H1 (cell line): ENCODE data around the gene FBXO5. TPM values are rescaled to one million over a fixed set of nuclear protein-coding genes. Genes with fewer than 3 reads are reported as not detected.

Experiments used
- CTCF ChIA-PET: fragments of 300-600 bp; sonication (Branson Sonifier 250); formaldehyde crosslinking; loops from one replicate; lab custom pipeline; 2021; ENCODE audit not compliant: partially characterized antibody; lab: Charles Lee
- POLR2A ChIA-PET: fragments of 300-600 bp; sonication (Branson Sonifier 250); formaldehyde crosslinking; loops from one replicate; lab custom pipeline; 2021; ENCODE audit warnings: inconsistent platforms; ENCODE audit not compliant: partially characterized antibody; lab: Charles Lee
- DNase-seq, 2 experiments: peaks; one replicate each; pipeline versions ENCODE4 v3.0.0 to v3.0.0-alpha.2; 2010 to 2022; ENCODE audit warnings: low spot score in 2 of 2, low read depth in 1 of 2, mixed read lengths in 1 of 2
- FAIRE-seq: peaks from 2 replicates; lab custom pipeline; 2011; peaks lifted over from hg19 to GRCh38; lab: Jason Lieb, UNC
- H2AFZ ChIP-seq: 2 replicates; pipeline ENCODE4 v1.8.1; 2012; ENCODE audit warnings: low read length, inconsistent platforms
- H2AK5ac ChIP-seq: 2 replicates; pipeline ENCODE4 v1.6.1; 2013; ENCODE audit warnings: low read depth, low read length
- H2BK120ac ChIP-seq: replicated peaks from 2 replicates; pipeline ENCODE3; 2013; ENCODE audit warnings: low read depth, low read length, inconsistent platforms
- H2BK12ac ChIP-seq: 2 replicates; pipeline ENCODE4 v1.6.1; 2013; ENCODE audit warnings: low read depth, low read length
- H2BK15ac ChIP-seq: 2 replicates; pipeline ENCODE4 v1.6.1; 2013; ENCODE audit warnings: low read length
- H2BK20ac ChIP-seq: 2 replicates; pipeline ENCODE4 v1.6.1; 2013; ENCODE audit warnings: low read length
- H2BK5ac ChIP-seq: 2 replicates; pipeline ENCODE4 v1.6.1; 2013; ENCODE audit warnings: low read depth, low read length
- H3K14ac ChIP-seq: 2 replicates; pipeline ENCODE4 v1.6.1; 2013; ENCODE audit warnings: inconsistent platforms; ENCODE audit not compliant: insufficient read length
- H3K18ac ChIP-seq: 2 replicates; pipeline ENCODE4 v1.6.1; 2013; ENCODE audit warnings: low read length; ENCODE audit errors: extremely low read depth
- H3K23ac ChIP-seq: 2 replicates; pipeline ENCODE4 v1.6.1; 2013; ENCODE audit warnings: inconsistent platforms; ENCODE audit not compliant: insufficient read length
- H3K23me2 ChIP-seq: 2 replicates; pipeline ENCODE4 v1.6.1; 2013; ENCODE audit warnings: low read depth, low read length
- H3K27ac ChIP-seq: 2 replicates; pipeline ENCODE4 v1.6.1; 2011; ENCODE audit warnings: low read depth, low read length, inconsistent platforms
- H3K27me3 ChIP-seq, 4 experiments: replicated peaks in 1 of 4; 1 replicate in 1 of 4; 2 replicates in 3 of 4; pipeline versions ENCODE4 v1.6.1 to v1.8.1; 2011 to 2013; ENCODE audit warnings: low read length in 3 of 4, mild to moderate bottlenecking in 3 of 4, inconsistent platforms in 2 of 4, mixed read lengths in 2 of 4, moderate library complexity in 1 of 4; ENCODE audit not compliant: control insufficient read depth in 3 of 4, insufficient read depth in 3 of 4; ENCODE audit errors: extremely low read depth in 1 of 4
- H3K36me3 ChIP-seq, 4 experiments: 2 replicates each; pipeline versions ENCODE4 v1.6.1 to v1.8.1; 2011 to 2013; ENCODE audit warnings: mild to moderate bottlenecking in 4 of 4, low read length in 3 of 4, moderate library complexity in 2 of 4, control low read depth in 1 of 4, inconsistent platforms in 1 of 4; ENCODE audit not compliant: insufficient read depth in 4 of 4, control insufficient read depth in 2 of 4
- H3K4ac ChIP-seq: replicated peaks from 2 replicates; pipeline ENCODE3; 2013; ENCODE audit warnings: low read length, low read depth, mixed read lengths, inconsistent platforms; ENCODE audit not compliant: insufficient read length
- H3K4me1 ChIP-seq, 4 experiments: replicated peaks in 1 of 4; 1 replicate in 1 of 4; 2 replicates in 3 of 4; pipeline versions ENCODE4 v1.6.1 to v1.8.1; 2011 to 2013; ENCODE audit warnings: low read length in 3 of 4, inconsistent platforms in 2 of 4, mixed read lengths in 1 of 4; ENCODE audit not compliant: insufficient read depth in 4 of 4, control insufficient read depth in 3 of 4
- H3K4me2 ChIP-seq, 2 experiments: 2 replicates each; pipeline versions ENCODE4 v1.6.1 to v1.8.1; 2011 to 2013; ENCODE audit warnings: low read depth in 2 of 2, low read length in 2 of 2, control low read depth in 1 of 2, inconsistent platforms in 1 of 2, mild to moderate bottlenecking in 1 of 2; ENCODE audit not compliant: insufficient read depth in 1 of 2
- H3K4me3 ChIP-seq, 4 experiments: fragments of 200-600, 300-600 bp in 1 of 4; sonication (generic), shearing (Covaris generic), sonication (Bioruptor Twin) in 1 of 4; 2 replicates each; pipeline versions ENCODE4 v1.5.1 to v1.8.1; 2011 to 2016; ENCODE audit warnings: low read length in 4 of 4, low read depth in 3 of 4, control low read depth in 2 of 4, inconsistent platforms in 2 of 4, mild to moderate bottlenecking in 2 of 4, mixed read lengths in 1 of 4, moderate library complexity in 1 of 4; ENCODE audit not compliant: insufficient read depth in 2 of 4; ENCODE audit errors: extremely low read depth in 1 of 4
- H3K56ac ChIP-seq: replicated peaks from 2 replicates; pipeline ENCODE3; 2013; ENCODE audit warnings: low read depth, mild to moderate bottlenecking, mixed read lengths, low read length, inconsistent platforms; ENCODE audit not compliant: insufficient read length
- H3K79me1 ChIP-seq: 2 replicates; pipeline ENCODE4 v1.6.1; 2013; ENCODE audit warnings: low read depth, low read length, control low read depth
- H3K79me2 ChIP-seq, 2 experiments: 2 replicates each; pipeline versions ENCODE4 v1.6.1 to v1.8.1; 2012 to 2013; ENCODE audit warnings: low read length in 2 of 2, mild to moderate bottlenecking in 2 of 2, inconsistent platforms in 1 of 2; ENCODE audit not compliant: insufficient read depth in 2 of 2, control insufficient read depth in 1 of 2
- H3K9ac ChIP-seq, 4 experiments: replicated peaks in 1 of 4; 1 replicate in 1 of 4; 2 replicates in 3 of 4; pipeline versions ENCODE4 v1.6.1 to v1.8.1; 2011 to 2013; ENCODE audit warnings: low read depth in 3 of 4, low read length in 3 of 4, control low read depth in 2 of 4, mild to moderate bottlenecking in 2 of 4, moderate library complexity in 2 of 4, inconsistent platforms in 1 of 4; ENCODE audit errors: extremely low read depth in 1 of 4
- H3K9me3 ChIP-seq, 2 experiments: 2 replicates each; pipeline versions ENCODE4 v1.6.1 to v1.8.1; 2012 to 2013; ENCODE audit warnings: mild to moderate bottlenecking in 2 of 2, moderate library complexity in 2 of 2, control low read depth in 1 of 2, inconsistent platforms in 1 of 2, low read depth in 1 of 2, low read length in 1 of 2, mixed read lengths in 1 of 2; ENCODE audit not compliant: insufficient read depth in 2 of 2
- H4K20me1 ChIP-seq, 2 experiments: replicated peaks in 1 of 2; 2 replicates each; pipeline versions ENCODE3 to v1.8.1; 2011 to 2013; ENCODE audit warnings: inconsistent platforms in 2 of 2, low read length in 2 of 2, mild to moderate bottlenecking in 1 of 2; ENCODE audit not compliant: insufficient read depth in 2 of 2, control insufficient read depth in 1 of 2
- H4K5ac ChIP-seq: 2 replicates; pipeline ENCODE4 v1.6.1; 2013; ENCODE audit warnings: low read length, low read depth, mixed read lengths, inconsistent platforms; ENCODE audit not compliant: insufficient read length
- H4K8ac ChIP-seq: 2 replicates; pipeline ENCODE4 v1.8.0; 2013; ENCODE audit warnings: mild to moderate bottlenecking, moderate library complexity, low read length, inconsistent platforms; ENCODE audit not compliant: insufficient read depth; ENCODE audit errors: extremely low read depth
- H4K91ac ChIP-seq: replicated peaks from 2 replicates; pipeline ENCODE3; 2013; ENCODE audit warnings: low read length, mixed read lengths, inconsistent platforms; ENCODE audit not compliant: insufficient read length
- BACH1 ChIP-seq: IDR thresholded peaks from 2 replicates; pipeline ENCODE4 v1.6.1; 2012; ENCODE audit warnings: low read length, improper control_type of control experiment
- BCL11A ChIP-seq, 2 experiments: IDR thresholded peaks; one replicate each; pipeline ENCODE4 v1.6.1; 2011; ENCODE audit warnings: low read depth in 2 of 2, low read length in 2 of 2, mild to moderate bottlenecking in 2 of 2
- GABPA ChIP-seq: IDR thresholded peaks from 2 replicates; pipeline ENCODE4 v1.6.1; 2011; ENCODE audit warnings: mild to moderate bottlenecking, low read length, moderate library complexity, borderline replicate concordance; ENCODE audit not compliant: insufficient read depth
- KDM4A ChIP-seq: IDR thresholded peaks from one replicate; pipeline ENCODE4 v1.7.1; 2012; ENCODE audit warnings: low read depth, mild to moderate bottlenecking, moderate library complexity, low read length, inconsistent platforms; ENCODE audit not compliant: severe bottlenecking
- MAFK ChIP-seq: IDR thresholded peaks from 2 replicates; pipeline ENCODE4 v1.6.1; 2012; ENCODE audit warnings: low read depth, mild to moderate bottlenecking, improper control_type of control experiment, low read length
- MAX ChIP-seq: IDR thresholded peaks from 2 replicates; pipeline ENCODE4 v1.6.1; 2012; ENCODE audit warnings: inconsistent platforms
- SAP30 ChIP-seq: fragments of 300-600 bp; sonication (generic); IDR thresholded peaks from 2 replicates; pipeline ENCODE4 v1.7.1; 2012; ENCODE audit warnings: low read length, moderate library complexity, mild to moderate bottlenecking, inconsistent platforms; ENCODE audit not compliant: insufficient read depth, insufficient replicate concordance
- SP1 ChIP-seq: IDR thresholded peaks from 2 replicates; pipeline ENCODE4 v1.6.1; 2011; ENCODE audit warnings: low read depth, low read length
- SP2 ChIP-seq: IDR thresholded peaks from 2 replicates; pipeline ENCODE4 v1.6.1; 2012; ENCODE audit warnings: mild to moderate bottlenecking, low read length, inconsistent platforms
- SP4 ChIP-seq: IDR thresholded peaks from 2 replicates; pipeline ENCODE4 v1.6.1; 2012; ENCODE audit warnings: low read length, inconsistent platforms
- SRF ChIP-seq: IDR thresholded peaks from 2 replicates; pipeline ENCODE4 v1.6.1; 2011; ENCODE audit warnings: mild to moderate bottlenecking, low read depth, low read length, moderate library complexity
- SUZ12 ChIP-seq: fragments of 200-600 bp; sonication (generic); IDR thresholded peaks from 2 replicates; pipeline ENCODE4 v1.6.1; 2012; ENCODE audit warnings: mild to moderate bottlenecking, inconsistent platforms, low read length, moderate library complexity, mixed read lengths
- TAF1 ChIP-seq: IDR thresholded peaks from 2 replicates; pipeline ENCODE4 v1.6.1; 2011; ENCODE audit warnings: mild to moderate bottlenecking, low read depth, low read length
- WGBS, 2 experiments: shearing (Covaris generic) in 1 of 2; methylation state at CpG; one replicate each; pipeline versions ENCODE4 v1.1.6 to v1.1.7; 2013 to 2015; ENCODE audit warnings: low lambda C conversion rate in 2 of 2, mixed read lengths in 2 of 2, inconsistent platforms in 1 of 2, low coverage in 1 of 2, missing lambda C conversion rate in 1 of 2; ENCODE audit not compliant: insufficient replicate concordance in 2 of 2, insufficient coverage in 1 of 2, insufficient read length in 1 of 2; ENCODE audit errors: extremely low coverage in 1 of 2, missing lambda C conversion rate in 1 of 2; 5-methylcytosine and 5-hydroxymethylcytosine counted together
- polyA plus RNA-seq, 7 experiments: library from polyadenylated mRNA; depleted of rRNA in 3 of 7; stranded (reverse) in 5 of 7; unstranded in 2 of 7; fragments of >200 nt in 5 of 7; fragments of 200-250 nt in 2 of 7; gene quantifications; 1 replicate in 5 of 7; 2 replicates in 1 of 7; 4 replicates in 1 of 7; pipeline versions ENCODE4 v1.2.1 to v1.2.3, GENCODE V29; 2011 to 2013; ENCODE audit warnings: missing spikeins in 2 of 7, mixed read lengths in 2 of 7
- total RNA-seq: library from RNA; stranded (reverse); fragmentation: NEBNext Ultra II Directional; extraction: Animal tissue kit (Norgen Biotek cat#: 25700); gene quantifications from 2 replicates; pipeline ENCODE4 v1.2.1, GENCODE V29; 2021

FBXO5 gene
- total and polyA plus RNA-seq, 2 of the 8 experiments (the other 6 are each of a cell fraction or from before 2014, with no cell fraction given): 13.7 to 55.1 TPM

GRCh38 chr6:152957796-152958195 is 25.0 kb downstream of the FBXO5 start:
- H4K91ac ChIP-seq: no peak overlapping the region
- no peak overlapping the region for H3K4me3 ChIP-seq
- H2AFZ ChIP-seq: no peak overlapping the region
- H2BK15ac ChIP-seq: no peak overlapping the region
- no peak overlapping the region for H3K18ac ChIP-seq
- H3K56ac ChIP-seq: no peak overlapping the region
- no peaks in the 10 kb centered on the region for H3K36me3 ChIP-seq
- no peak overlapping the region for H3K23ac ChIP-seq
- CTCF ChIA-PET: interaction anchor here (0.8 to 1.9 kb wide), 4 partner anchors 10 to 406 kb away, joined by 3 to 11 read pairs (median 4); no protein-coding TSS in a partner anchor
- H2AK5ac ChIP-seq: no peak overlapping the region
- H2BK12ac ChIP-seq: no peak overlapping the region
- H3K79me1 ChIP-seq: no peaks in the 10 kb centered on the region
- no peaks in the 10 kb centered on the region for H3K27me3 ChIP-seq
- no peak overlapping the region for H3K4me2 ChIP-seq
- H2BK20ac ChIP-seq: no peak overlapping the region
- no peak for TF ChIP-seq GABPA
- TF ChIP-seq MAX: no peak
- no peak for TF ChIP-seq BACH1
- no peak for TF ChIP-seq SRF
- no peak for TF ChIP-seq KDM4A
- TF ChIP-seq SP4: no peak
- no peak for TF ChIP-seq TAF1
- TF ChIP-seq SP2: no peak
- no peak for TF ChIP-seq MAFK
- no peak for TF ChIP-seq BCL11A (IDR thresholded peaks at IDR 0.05; ENCODE audit: low read depth in 2 of 2, low read length in 2 of 2)
- TF ChIP-seq SAP30: no peak
- TF ChIP-seq SUZ12: no peak
- TF ChIP-seq SP1: no peak
- H4K8ac ChIP-seq: no peak overlapping the region
- H2BK120ac ChIP-seq: no peak overlapping the region
- no peaks in the 10 kb centered on the region; a peak in 1 of 4 replicates for H3K9me3 ChIP-seq
- no peaks in the 10 kb centered on the region for H3K4me1 ChIP-seq
- H3K4ac ChIP-seq: no peak overlapping the region
- POLR2A ChIA-PET: no interaction called here
- no peak for DNase-seq
- no peak overlapping the region for H3K14ac ChIP-seq
- H2BK5ac ChIP-seq: no peak overlapping the region
- no peak overlapping the region for H3K9ac ChIP-seq
- H4K20me1 ChIP-seq: no peaks in the 10 kb centered on the region
- no peaks in the 10 kb centered on the region for H3K79me2 ChIP-seq
- H4K5ac ChIP-seq: no peak overlapping the region
- H3K27ac ChIP-seq: no peak overlapping the region
- no peaks in the 10 kb centered on the region for H3K23me2 ChIP-seq
- no peak for FAIRE-seq
- WGBS, 2 experiments: 95% methylated on average over 1 of the region's 1 CpG; no CpG with 5 or more reads in 1 of the 2 experiments
